ENCODE data around the gene TXNRD3.

DNA sequence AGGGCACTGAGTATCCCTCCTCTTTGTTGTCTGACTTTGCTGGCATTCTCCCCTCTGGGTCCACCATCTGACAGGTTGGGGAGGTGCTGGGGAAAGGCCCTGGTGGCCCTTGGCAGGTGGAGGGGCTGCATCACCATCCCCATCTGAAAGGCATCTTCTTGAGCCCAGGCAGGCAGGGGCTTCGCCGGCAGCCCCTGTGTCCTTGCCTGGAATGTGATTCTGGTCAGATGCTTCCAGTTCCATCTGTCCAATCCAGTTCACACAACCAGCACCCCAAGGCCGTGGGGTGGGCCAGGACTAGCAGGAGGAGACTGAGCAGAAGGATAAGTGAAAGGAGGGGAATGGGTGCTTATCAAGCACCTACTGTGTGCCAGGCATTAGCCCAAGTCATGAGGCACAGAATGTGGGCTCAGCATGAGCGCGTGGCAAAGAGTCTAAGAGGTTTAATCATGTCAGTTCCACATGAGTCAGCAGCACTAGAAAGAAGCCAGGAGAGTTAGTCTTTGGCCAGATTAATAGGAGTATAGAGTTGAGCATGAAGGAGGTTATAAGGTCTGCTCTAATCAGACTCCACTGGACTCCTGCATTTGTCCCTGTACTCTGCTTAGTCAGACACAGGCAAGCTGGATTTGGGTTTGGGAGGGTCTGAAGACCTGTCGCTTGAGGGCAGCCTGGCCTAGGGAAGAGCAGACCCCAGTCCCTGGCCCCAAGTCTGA is 10.5 kb upstream of the TXNRD3 start:
- TF ChIP-seq, protein P1, sequence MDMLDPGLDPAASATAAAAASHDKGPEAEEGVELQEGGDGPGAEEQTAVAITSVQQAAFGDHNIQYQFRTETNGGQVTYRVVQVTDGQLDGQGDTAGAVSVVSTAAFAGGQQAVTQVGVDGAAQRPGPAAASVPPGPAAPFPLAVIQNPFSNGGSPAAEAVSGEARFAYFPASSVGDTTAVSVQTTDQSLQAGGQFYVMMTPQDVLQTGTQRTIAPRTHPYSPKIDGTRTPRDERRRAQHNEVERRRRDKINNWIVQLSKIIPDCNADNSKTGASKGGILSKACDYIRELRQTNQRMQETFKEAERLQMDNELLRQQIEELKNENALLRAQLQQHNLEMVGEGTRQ (CRISPR knock-in tag; IDR thresholded peaks at IDR 0.05), result no peak
- TF ChIP-seq, protein P2, sequence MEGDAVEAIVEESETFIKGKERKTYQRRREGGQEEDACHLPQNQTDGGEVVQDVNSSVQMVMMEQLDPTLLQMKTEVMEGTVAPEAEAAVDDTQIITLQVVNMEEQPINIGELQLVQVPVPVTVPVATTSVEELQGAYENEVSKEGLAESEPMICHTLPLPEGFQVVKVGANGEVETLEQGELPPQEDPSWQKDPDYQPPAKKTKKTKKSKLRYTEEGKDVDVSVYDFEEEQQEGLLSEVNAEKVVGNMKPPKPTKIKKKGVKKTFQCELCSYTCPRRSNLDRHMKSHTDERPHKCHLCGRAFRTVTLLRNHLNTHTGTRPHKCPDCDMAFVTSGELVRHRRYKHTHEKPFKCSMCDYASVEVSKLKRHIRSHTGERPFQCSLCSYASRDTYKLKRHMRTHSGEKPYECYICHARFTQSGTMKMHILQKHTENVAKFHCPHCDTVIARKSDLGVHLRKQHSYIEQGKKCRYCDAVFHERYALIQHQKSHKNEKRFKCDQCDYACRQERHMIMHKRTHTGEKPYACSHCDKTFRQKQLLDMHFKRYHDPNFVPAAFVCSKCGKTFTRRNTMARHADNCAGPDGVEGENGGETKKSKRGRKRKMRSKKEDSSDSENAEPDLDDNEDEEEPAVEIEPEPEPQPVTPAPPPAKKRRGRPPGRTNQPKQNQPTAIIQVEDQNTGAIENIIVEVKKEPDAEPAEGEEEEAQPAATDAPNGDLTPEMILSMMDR (IDR thresholded peaks at IDR 0.05), result no peak
- TF ChIP-seq, protein P3, sequence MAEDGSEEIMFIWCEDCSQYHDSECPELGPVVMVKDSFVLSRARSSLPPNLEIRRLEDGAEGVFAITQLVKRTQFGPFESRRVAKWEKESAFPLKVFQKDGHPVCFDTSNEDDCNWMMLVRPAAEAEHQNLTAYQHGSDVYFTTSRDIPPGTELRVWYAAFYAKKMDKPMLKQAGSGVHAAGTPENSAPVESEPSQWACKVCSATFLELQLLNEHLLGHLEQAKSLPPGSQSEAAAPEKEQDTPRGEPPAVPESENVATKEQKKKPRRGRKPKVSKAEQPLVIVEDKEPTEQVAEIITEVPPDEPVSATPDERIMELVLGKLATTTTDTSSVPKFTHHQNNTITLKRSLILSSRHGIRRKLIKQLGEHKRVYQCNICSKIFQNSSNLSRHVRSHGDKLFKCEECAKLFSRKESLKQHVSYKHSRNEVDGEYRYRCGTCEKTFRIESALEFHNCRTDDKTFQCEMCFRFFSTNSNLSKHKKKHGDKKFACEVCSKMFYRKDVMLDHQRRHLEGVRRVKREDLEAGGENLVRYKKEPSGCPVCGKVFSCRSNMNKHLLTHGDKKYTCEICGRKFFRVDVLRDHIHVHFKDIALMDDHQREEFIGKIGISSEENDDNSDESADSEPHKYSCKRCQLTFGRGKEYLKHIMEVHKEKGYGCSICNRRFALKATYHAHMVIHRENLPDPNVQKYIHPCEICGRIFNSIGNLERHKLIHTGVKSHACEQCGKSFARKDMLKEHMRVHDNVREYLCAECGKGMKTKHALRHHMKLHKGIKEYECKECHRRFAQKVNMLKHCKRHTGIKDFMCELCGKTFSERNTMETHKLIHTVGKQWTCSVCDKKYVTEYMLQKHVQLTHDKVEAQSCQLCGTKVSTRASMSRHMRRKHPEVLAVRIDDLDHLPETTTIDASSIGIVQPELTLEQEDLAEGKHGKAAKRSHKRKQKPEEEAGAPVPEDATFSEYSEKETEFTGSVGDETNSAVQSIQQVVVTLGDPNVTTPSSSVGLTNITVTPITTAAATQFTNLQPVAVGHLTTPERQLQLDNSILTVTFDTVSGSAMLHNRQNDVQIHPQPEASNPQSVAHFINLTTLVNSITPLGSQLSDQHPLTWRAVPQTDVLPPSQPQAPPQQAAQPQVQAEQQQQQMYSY (CRISPR knock-in tag; IDR thresholded peaks at IDR 0.05), result no peak
- TF ChIP-seq NFE2L1 (CRISPR knock-in tag; IDR thresholded peaks at IDR 0.05) (no peak), ZNF423 (CRISPR knock-in tag; IDR thresholded peaks at IDR 0.05) (no peak), NR2C2 (CRISPR knock-in tag; IDR thresholded peaks at IDR 0.05) (no peak), JUN (CRISPR knock-in tag; IDR thresholded peaks at IDR 0.05) (no peak)
- TF ChIP-seq, protein P4, sequence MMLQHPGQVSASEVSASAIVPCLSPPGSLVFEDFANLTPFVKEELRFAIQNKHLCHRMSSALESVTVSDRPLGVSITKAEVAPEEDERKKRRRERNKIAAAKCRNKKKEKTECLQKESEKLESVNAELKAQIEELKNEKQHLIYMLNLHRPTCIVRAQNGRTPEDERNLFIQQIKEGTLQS (CRISPR knock-in tag; conservative IDR thresholded peaks at IDR 0.05), result no peak
- TF ChIP-seq, protein P5, sequence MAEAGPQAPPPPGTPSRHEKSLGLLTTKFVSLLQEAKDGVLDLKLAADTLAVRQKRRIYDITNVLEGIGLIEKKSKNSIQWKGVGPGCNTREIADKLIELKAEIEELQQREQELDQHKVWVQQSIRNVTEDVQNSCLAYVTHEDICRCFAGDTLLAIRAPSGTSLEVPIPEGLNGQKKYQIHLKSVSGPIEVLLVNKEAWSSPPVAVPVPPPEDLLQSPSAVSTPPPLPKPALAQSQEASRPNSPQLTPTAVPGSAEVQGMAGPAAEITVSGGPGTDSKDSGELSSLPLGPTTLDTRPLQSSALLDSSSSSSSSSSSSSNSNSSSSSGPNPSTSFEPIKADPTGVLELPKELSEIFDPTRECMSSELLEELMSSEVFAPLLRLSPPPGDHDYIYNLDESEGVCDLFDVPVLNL (CRISPR knock-in tag; IDR thresholded peaks at IDR 0.05; ENCODE audit: borderline replicate concordance, low read depth), result no peak
- TF ChIP-seq, protein P6, sequence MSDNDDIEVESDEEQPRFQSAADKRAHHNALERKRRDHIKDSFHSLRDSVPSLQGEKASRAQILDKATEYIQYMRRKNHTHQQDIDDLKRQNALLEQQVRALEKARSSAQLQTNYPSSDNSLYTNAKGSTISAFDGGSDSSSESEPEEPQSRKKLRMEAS (CRISPR knock-in tag; IDR thresholded peaks at IDR 0.05), result no peak

Data from WTC11 (cell line).